K562 (cell line): Measurements from ENCODE around the gene UPK3A. TPM values are rescaled to one million over a fixed set of nuclear protein-coding genes. Genes with fewer than 3 reads are reported as not detected.
A peak's percentile ranks its signal among the peaks of the same experiment; 100 is the strongest.

Experiments
- CCAR2 ChIP-seq: fragments of 200-400 bp; formaldehyde crosslinking; IDR thresholded peaks from 2 replicates; pipeline ENCODE4 v1.6.1; 2017; ENCODE audit warnings: mild to moderate bottlenecking, low read depth, low read length
- DMBX1 ChIP-seq: fragments of 250-450 bp; sonication (Bioruptor Pico); IDR thresholded peaks from 2 replicates; pipeline ENCODE4 v1.8.0; 2022; ENCODE audit warnings: inconsistent platforms, mild to moderate bottlenecking, moderate library complexity, borderline replicate concordance
- HSF4 ChIP-seq: fragments of 250-450 bp; sonication (Bioruptor Pico); IDR thresholded peaks from 2 replicates; pipeline ENCODE4 v2.1.2; 2022; ENCODE audit warnings: mild to moderate bottlenecking, moderate library complexity, borderline replicate concordance
- JUNB ChIP-seq: fragments of 450-650 bp; formaldehyde crosslinking; conservative IDR thresholded peaks from 2 replicates; pipeline ENCODE4 v1.4.0; 2020; ENCODE audit warnings: mild to moderate bottlenecking
- KDM4B ChIP-seq, 2 experiments: fragments of 450-650 bp in 1 of 2; sonication (generic) in 1 of 2; IDR thresholded peaks; 2 replicates each; pipeline ENCODE4 v1.6.1; 2016 to 2017; ENCODE audit warnings: borderline replicate concordance in 2 of 2, antibody characterized with exemption in 1 of 2, low read depth in 1 of 2, mild to moderate bottlenecking in 1 of 2
- NFXL1 ChIP-seq: fragments of 450-650 bp; formaldehyde crosslinking; IDR thresholded peaks from 2 replicates; pipeline ENCODE4 v1.4.0; 2021; ENCODE audit warnings: mild to moderate bottlenecking
- RBBP5 ChIP-seq: fragments of 200-600 bp; sonication (generic); IDR thresholded peaks from 2 replicates; pipeline ENCODE4 v1.6.1; 2012; ENCODE audit warnings: borderline replicate concordance, mild to moderate bottlenecking, low read length, control low read depth, inconsistent platforms; ENCODE audit not compliant: insufficient read depth, poor library complexity, severe bottlenecking
- SLC30A9 ChIP-seq: fragments of 250-450 bp; sonication (Bioruptor Pico); IDR thresholded peaks from 2 replicates; pipeline ENCODE4 v1.8.0; 2022; ENCODE audit warnings: mild to moderate bottlenecking, moderate library complexity
- SMC3 ChIP-seq: conservative IDR thresholded peaks from 2 replicates; pipeline ENCODE4 v1.6.1; 2011; ENCODE audit warnings: low read depth, low read length, improper control_type of control experiment; ENCODE audit not compliant: insufficient read depth
- ZFP36 ChIP-seq: fragments of 150-350 bp; IDR thresholded peaks from 2 replicates; pipeline ENCODE4 v1.6.1; 2018; ENCODE audit warnings: low read length, low read depth; ENCODE audit not compliant: partially characterized antibody
- polyA plus RNA-seq, 8 experiments: library from polyadenylated mRNA; depleted of rRNA in 4 of 8; stranded (reverse) in 5 of 8; unstranded in 3 of 8; fragments of >200 nt; fragmentation: Nextera tagmentation in 2 of 8; fragmentation: Illumina TruSeq in 1 of 8; extraction: Ambion mirVana in 2 of 8; extraction: Trizol in 1 of 8; gene quantifications; 2 replicates each; pipeline versions ENCODE4 v1.2.1 to v1.2.3, GENCODE V29; 2011 to 2014; ENCODE audit warnings: inconsistent platforms in 1 of 8, missing spikeins in 1 of 8
- total RNA-seq, 7 experiments: library from RNA; depleted of rRNA in 6 of 7; stranded (reverse); fragments of >200 nt in 6 of 7; fragmentation: Illumina TruSeq in 2 of 7; extraction: Trizol in 2 of 7; gene quantifications; 2 replicates each; pipeline versions ENCODE4 v1.2.1 to v1.2.3, GENCODE V29; 2011 to 2021; ENCODE audit warnings: low replicate concordance in 1 of 7
- TF ChIP-seq, protein P1 (sequence below): sonication (generic); formaldehyde crosslinking; IDR thresholded peaks from 2 replicates; pipeline ENCODE4 v1.9.0; 2022; ENCODE audit warnings: mild to moderate bottlenecking, missing genetic modification reagents
- TF ChIP-seq, protein P2 (sequence below), 2 experiments: fragments of 450-650 bp in 1 of 2; sonication (generic) in 1 of 2; formaldehyde crosslinking in 1 of 2; IDR thresholded peaks in 1 of 2; conservative IDR thresholded peaks in 1 of 2; 2 replicates each; pipeline versions ENCODE4 v1.6.1 to v1.8.1; 2016 to 2023; ENCODE audit warnings: mild to moderate bottlenecking in 2 of 2, moderate library complexity in 2 of 2, inconsistent platforms in 1 of 2, missing genetic modification reagents in 1 of 2
- TF ChIP-seq, protein P3 (sequence below): sonication (generic); formaldehyde crosslinking; IDR thresholded peaks from 2 replicates; pipeline ENCODE4 v1.8.0; 2022; ENCODE audit warnings: missing genetic modification reagents, mild to moderate bottlenecking, moderate library complexity, borderline replicate concordance
- TF ChIP-seq, protein P4 (sequence below), 2 experiments: IDR thresholded peaks; 2 replicates each; pipeline ENCODE4 v1.6.1; 2012; ENCODE audit warnings: improper control_type of control experiment in 2 of 2, low read depth in 2 of 2, low read length in 2 of 2, borderline replicate concordance in 1 of 2
- TF ChIP-seq, protein P5 (sequence below): sonication (generic); formaldehyde crosslinking; IDR thresholded peaks from 2 replicates; pipeline ENCODE4 v1.9.0; 2022; ENCODE audit warnings: mild to moderate bottlenecking, missing genetic modification reagents
- TF ChIP-seq, protein P6 (sequence below): fragments of 250-450 bp; sonication (Bioruptor Pico); IDR thresholded peaks from 2 replicates; pipeline ENCODE4 v1.9.0; 2021; ENCODE audit warnings: mild to moderate bottlenecking, inconsistent platforms

The UPK3A gene
- total and polyA plus RNA-seq, 9 of the 15 experiments (the other 6 are each of a cell fraction or from before 2014, with no cell fraction given), result not detected

DNA sequence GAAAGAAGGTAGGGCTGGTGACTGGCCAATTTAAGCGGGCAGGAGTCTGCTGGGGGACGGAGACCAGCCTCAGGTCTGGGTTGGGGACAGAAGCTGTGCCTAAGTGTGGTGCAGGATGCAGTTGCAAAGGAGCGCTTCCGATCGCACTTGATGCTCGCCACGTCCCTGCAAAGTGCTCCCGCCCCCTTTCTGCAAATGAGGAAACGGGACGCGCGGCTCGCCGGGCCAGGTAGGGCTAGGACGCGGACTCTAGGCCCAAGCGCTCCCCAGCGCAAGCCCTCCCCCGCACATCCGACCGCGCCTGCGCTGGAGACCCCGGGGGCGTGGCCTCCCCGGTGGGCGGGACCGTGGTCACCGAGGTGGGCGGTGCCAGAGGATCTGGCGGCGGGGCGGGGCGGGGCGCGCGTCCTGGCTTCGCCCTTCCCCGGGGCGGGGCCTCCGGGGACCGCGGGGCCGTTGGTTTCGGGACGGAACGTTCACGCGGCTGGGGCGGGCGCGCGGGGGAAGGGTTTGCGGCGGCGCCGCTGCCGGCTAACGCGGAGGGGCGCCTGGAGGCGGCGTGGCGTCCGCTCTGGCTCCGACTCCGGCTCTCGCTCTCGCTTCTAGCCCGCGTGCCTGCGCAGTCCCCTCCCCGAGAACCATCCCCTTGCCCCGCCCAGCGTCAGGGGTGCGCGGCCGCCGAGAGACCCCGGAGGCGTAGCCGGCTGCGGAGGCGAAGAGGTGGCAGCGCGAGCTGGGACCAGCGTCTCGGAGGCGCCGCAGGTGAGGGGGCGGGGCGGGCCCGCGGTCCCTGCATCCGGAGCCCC lies 24.9 kb downstream of the UPK3A start, which contains the start of gene FAM118A (continued):
- peak; percentile 90 for TF ChIP-seq RBBP5
- TF ChIP-seq HSF4 (CRISPR knock-in tag), result no peak
- TF ChIP-seq, protein P1, sequence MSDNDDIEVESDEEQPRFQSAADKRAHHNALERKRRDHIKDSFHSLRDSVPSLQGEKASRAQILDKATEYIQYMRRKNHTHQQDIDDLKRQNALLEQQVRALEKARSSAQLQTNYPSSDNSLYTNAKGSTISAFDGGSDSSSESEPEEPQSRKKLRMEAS (CRISPR knock-in tag), result peak; percentile 26; the same call in 1 of the 2 replicates
- TF ChIP-seq ZFP36, result peak; percentile 35
- no peak for TF ChIP-seq SLC30A9 (CRISPR knock-in tag)
- TF ChIP-seq, protein P2, sequence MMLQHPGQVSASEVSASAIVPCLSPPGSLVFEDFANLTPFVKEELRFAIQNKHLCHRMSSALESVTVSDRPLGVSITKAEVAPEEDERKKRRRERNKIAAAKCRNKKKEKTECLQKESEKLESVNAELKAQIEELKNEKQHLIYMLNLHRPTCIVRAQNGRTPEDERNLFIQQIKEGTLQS (IDR thresholded peaks at IDR 0.05), result no peak
- TF ChIP-seq, protein P2 (CRISPR knock-in tag; conservative IDR thresholded peaks at IDR 0.05), result no peak
- TF ChIP-seq, protein P3, sequence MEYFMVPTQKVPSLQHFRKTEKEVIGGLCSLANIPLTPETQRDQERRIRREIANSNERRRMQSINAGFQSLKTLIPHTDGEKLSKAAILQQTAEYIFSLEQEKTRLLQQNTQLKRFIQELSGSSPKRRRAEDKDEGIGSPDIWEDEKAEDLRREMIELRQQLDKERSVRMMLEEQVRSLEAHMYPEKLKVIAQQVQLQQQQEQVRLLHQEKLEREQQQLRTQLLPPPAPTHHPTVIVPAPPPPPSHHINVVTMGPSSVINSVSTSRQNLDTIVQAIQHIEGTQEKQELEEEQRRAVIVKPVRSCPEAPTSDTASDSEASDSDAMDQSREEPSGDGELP, result peak; percentile 56
- no peak for TF ChIP-seq JUNB (CRISPR knock-in tag)
- TF ChIP-seq, protein P4, sequence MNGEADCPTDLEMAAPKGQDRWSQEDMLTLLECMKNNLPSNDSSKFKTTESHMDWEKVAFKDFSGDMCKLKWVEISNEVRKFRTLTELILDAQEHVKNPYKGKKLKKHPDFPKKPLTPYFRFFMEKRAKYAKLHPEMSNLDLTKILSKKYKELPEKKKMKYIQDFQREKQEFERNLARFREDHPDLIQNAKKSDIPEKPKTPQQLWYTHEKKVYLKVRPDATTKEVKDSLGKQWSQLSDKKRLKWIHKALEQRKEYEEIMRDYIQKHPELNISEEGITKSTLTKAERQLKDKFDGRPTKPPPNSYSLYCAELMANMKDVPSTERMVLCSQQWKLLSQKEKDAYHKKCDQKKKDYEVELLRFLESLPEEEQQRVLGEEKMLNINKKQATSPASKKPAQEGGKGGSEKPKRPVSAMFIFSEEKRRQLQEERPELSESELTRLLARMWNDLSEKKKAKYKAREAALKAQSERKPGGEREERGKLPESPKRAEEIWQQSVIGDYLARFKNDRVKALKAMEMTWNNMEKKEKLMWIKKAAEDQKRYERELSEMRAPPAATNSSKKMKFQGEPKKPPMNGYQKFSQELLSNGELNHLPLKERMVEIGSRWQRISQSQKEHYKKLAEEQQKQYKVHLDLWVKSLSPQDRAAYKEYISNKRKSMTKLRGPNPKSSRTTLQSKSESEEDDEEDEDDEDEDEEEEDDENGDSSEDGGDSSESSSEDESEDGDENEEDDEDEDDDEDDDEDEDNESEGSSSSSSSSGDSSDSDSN (IDR thresholded peaks at IDR 0.05; ENCODE audit: borderline replicate concordance in 1 of 2, low read depth in 2 of 2, low read length in 2 of 2), result peak in 1 of 2 experiments; percentile 83; a peak in 1 of 4 replicates
- TF ChIP-seq CCAR2, result no peak
- TF ChIP-seq, protein P5, sequence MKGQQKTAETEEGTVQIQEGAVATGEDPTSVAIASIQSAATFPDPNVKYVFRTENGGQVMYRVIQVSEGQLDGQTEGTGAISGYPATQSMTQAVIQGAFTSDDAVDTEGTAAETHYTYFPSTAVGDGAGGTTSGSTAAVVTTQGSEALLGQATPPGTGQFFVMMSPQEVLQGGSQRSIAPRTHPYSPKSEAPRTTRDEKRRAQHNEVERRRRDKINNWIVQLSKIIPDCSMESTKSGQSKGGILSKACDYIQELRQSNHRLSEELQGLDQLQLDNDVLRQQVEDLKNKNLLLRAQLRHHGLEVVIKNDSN (CRISPR knock-in tag), result no peak
- TF ChIP-seq KDM4B (IDR thresholded peaks at IDR 0.05; ENCODE audit: borderline replicate concordance in 2 of 2, low read depth in 1 of 2), result no peak
- TF ChIP-seq SMC3, result no peak
- TF ChIP-seq, protein P6, sequence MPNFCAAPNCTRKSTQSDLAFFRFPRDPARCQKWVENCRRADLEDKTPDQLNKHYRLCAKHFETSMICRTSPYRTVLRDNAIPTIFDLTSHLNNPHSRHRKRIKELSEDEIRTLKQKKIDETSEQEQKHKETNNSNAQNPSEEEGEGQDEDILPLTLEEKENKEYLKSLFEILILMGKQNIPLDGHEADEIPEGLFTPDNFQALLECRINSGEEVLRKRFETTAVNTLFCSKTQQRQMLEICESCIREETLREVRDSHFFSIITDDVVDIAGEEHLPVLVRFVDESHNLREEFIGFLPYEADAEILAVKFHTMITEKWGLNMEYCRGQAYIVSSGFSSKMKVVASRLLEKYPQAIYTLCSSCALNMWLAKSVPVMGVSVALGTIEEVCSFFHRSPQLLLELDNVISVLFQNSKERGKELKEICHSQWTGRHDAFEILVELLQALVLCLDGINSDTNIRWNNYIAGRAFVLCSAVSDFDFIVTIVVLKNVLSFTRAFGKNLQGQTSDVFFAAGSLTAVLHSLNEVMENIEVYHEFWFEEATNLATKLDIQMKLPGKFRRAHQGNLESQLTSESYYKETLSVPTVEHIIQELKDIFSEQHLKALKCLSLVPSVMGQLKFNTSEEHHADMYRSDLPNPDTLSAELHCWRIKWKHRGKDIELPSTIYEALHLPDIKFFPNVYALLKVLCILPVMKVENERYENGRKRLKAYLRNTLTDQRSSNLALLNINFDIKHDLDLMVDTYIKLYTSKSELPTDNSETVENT, result no peak
- no peak for TF ChIP-seq NFXL1
- no peak for TF ChIP-seq DMBX1
